Muscle layer of duodenum (tissue), 2 donors: ENCODE data around the gene TCFL5.
A peak's percentile ranks its signal among the peaks of the same experiment; 100 is the strongest.
"Not testable (repeated sequence)": the region's sequence is repeated elsewhere in the genome, so short reads cannot be mapped to it uniquely, and the experiment has no call there.

Experiments used
- H3K27ac ChIP-seq: one replicate; pipeline ENCODE4 v1.7.0; 2013; ENCODE audit warnings: mild to moderate bottlenecking, low read length
- H3K27me3 ChIP-seq: one replicate; pipeline ENCODE4 v1.7.0; 2013; ENCODE audit warnings: low read depth, mild to moderate bottlenecking, control low read depth, low read length
- H3K36me3 ChIP-seq, 2 donors: one replicate each; pipeline ENCODE4 v1.7.0; 2013; ENCODE audit warnings: low read length in 2 of 2, control low read depth in 1 of 2, mild to moderate bottlenecking in 1 of 2; ENCODE audit not compliant: insufficient read depth in 2 of 2, control insufficient read depth in 1 of 2
- H3K4me1 ChIP-seq, 2 donors: one replicate each; pipeline ENCODE4 v1.7.0; 2013; ENCODE audit warnings: low read length in 2 of 2, mild to moderate bottlenecking in 2 of 2, control low read depth in 1 of 2, moderate library complexity in 1 of 2; ENCODE audit not compliant: insufficient read depth in 2 of 2, control insufficient read depth in 1 of 2
- H3K4me3 ChIP-seq, 2 donors: one replicate each; pipeline ENCODE4 v1.7.0; 2013; ENCODE audit warnings: low read length in 2 of 2, low read depth in 1 of 2, mild to moderate bottlenecking in 1 of 2
- H3K9me3 ChIP-seq, 2 donors: one replicate each; pipeline ENCODE4 v1.7.0; 2013; ENCODE audit warnings: low read length in 2 of 2, control low read depth in 1 of 2, mild to moderate bottlenecking in 1 of 2; ENCODE audit not compliant: control insufficient read depth in 1 of 2
- donor health status: healthy.

TCFL5 gene

GRCh38 chr20:62860391-62860923 lies 1.2 kb downstream of the TCFL5 start:
- peaks cover 5% of the 10 kb centered on the region for H3K27me3 ChIP-seq
- peak overlapping the region in 1 of 2 donors; percentile 56 for H3K4me3 ChIP-seq
- H3K36me3 ChIP-seq: peaks cover 3 to 10% of the 10 kb centered on the region in 2 donors
- peaks cover 0 to 10% of the 10 kb centered on the region in 2 donors for H3K4me1 ChIP-seq
- no peak overlapping the region for H3K27ac ChIP-seq
- no peaks in the 10 kb centered on the region for H3K9me3 ChIP-seq

DNA sequence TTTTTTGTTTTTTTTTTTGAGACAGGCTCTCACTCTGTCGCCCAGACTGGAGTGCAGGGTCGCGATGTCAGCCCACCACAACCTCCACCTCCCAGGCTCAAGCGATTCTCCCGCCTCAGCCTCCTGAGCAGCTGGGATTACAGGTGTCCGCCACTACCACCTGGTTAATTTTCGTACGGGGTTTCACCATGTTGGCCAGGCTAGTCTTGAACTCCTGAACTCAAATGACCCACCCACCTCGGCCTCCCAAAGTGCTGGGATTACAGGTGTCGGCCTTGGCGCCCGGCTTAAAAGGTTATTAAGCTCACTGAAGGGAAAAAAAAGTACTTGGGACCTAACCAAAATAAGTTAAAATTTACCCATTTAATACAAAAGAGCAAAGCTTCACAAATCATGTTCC lies 1.9 kb downstream of the TCFL5 start:
- no peak overlapping the region for H3K4me3 ChIP-seq
- H3K27ac ChIP-seq: no peak overlapping the region
- no peaks in the 10 kb centered on the region for H3K9me3 ChIP-seq
- peaks cover 3 to 10% of the 10 kb centered on the region in 2 donors for H3K36me3 ChIP-seq
- peaks cover 5% of the 10 kb centered on the region for H3K27me3 ChIP-seq
- H3K4me1 ChIP-seq: peaks cover 0 to 10% of the 10 kb centered on the region in 2 donors

DNA sequence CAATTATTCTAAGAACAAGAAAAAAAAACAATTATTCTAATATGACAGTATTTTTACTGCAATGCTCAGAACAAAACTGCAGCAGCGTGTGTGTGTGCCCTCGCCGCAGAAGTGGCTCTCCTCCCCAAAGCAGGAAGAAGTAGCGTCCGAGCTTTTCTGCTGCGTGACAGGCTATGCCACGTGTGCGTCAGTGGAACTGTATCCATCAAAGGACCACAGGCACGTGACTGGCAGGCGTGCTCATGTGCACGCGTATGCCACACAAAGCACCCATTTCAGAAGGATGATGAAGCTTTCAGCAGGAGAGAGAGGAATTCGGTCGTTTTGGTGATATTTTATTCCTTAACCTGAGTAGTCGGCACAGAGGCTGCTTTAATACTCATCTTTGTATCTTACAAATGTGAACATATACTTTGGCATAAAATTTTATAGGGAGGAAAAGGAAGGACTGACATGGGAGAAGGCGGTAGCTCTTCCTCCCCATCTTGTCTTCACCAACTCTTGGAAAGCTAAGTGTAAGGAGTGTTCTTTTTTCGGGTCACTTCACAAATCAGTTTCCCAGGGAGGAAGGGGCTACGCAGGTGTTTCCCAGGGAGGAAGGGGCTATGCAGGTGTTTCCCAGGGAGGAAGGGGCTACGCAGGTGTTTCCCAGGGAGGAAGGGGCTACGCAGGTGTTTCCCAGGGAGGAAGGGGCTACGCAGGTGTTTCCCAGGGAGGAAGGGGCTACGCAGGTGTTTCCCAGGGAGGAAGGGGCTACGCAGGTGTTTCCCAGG lies 3.4 kb downstream of the TCFL5 start:
- Histone ChIP-seq H3K9me3 (no peaks in the 10 kb centered on the region), H3K27me3 (peaks cover 5% of the 10 kb centered on the region), H3K27ac (no peak overlapping the region), H3K4me3 (no peak overlapping the region), H3K36me3 (peaks cover 11 to 15% of the 10 kb centered on the region in 2 donors), H3K4me1 (peaks cover 0 to 10% of the 10 kb centered on the region in 2 donors)

- Histone ChIP-seq H3K4me1 (peaks cover 0 to 7% of the 10 kb centered on the region in 2 donors), H3K9me3 (no peaks in the 10 kb centered on the region), H3K4me3 (no peak overlapping the region), H3K27ac (no peak overlapping the region), H3K36me3 (peaks cover 11 to 23% of the 10 kb centered on the region in 2 donors), H3K27me3 (peaks cover 5% of the 10 kb centered on the region)
Observed at GRCh38 chr20:62856931-62857619, 4.5 kb downstream of the TCFL5 start.

GRCh38 chr20:62855120-62855519 lies 6.5 kb downstream of the TCFL5 start:
- Histone ChIP-seq H3K27ac (no peak overlapping the region), H3K27me3 (peaks cover under 1% of the 10 kb centered on the region), H3K9me3 (no peaks in the 10 kb centered on the region), H3K36me3 (peaks cover 11 to 29% of the 10 kb centered on the region in 2 donors), H3K4me1 (peaks cover 0 to 1% of the 10 kb centered on the region in 2 donors), H3K4me3 (no peak overlapping the region)

GRCh38 chr20:62854121-62854520 lies 7.5 kb downstream of the TCFL5 start:
- no peak overlapping the region for H3K4me3 ChIP-seq
- no peak overlapping the region for H3K27ac ChIP-seq
- H3K4me1 ChIP-seq: no peaks in the 10 kb centered on the region
- H3K27me3 ChIP-seq: no peaks in the 10 kb centered on the region
- no peaks in the 10 kb centered on the region for H3K9me3 ChIP-seq
- H3K36me3 ChIP-seq: peaks cover 11 to 29% of the 10 kb centered on the region in 2 donors

- H3K36me3 ChIP-seq: peaks cover 11 to 29% of the 10 kb centered on the region in 2 donors
- H3K4me1 ChIP-seq: not testable (repeated sequence)
Observed at GRCh38 chr20:62853304-62853703, 8.3 kb downstream of the TCFL5 start.

GRCh38 chr20:62852841-62853240 lies 8.8 kb downstream of the TCFL5 start:
- Histone ChIP-seq H3K27me3 (no peaks in the 10 kb centered on the region), H3K9me3 (no peaks in the 10 kb centered on the region), H3K4me1 (no peaks in the 10 kb centered on the region), H3K27ac (no peak overlapping the region), H3K4me3 (no peak overlapping the region), H3K36me3 (peaks cover 11 to 29% of the 10 kb centered on the region in 2 donors)

More at GRCh38 chr20:62853304-62853703, 8.3 kb downstream of the TCFL5 start:
- H3K27me3 ChIP-seq, H3K4me3 ChIP-seq, H3K9me3 ChIP-seq, H3K27ac ChIP-seq: not testable (repeated sequence)

DNA sequence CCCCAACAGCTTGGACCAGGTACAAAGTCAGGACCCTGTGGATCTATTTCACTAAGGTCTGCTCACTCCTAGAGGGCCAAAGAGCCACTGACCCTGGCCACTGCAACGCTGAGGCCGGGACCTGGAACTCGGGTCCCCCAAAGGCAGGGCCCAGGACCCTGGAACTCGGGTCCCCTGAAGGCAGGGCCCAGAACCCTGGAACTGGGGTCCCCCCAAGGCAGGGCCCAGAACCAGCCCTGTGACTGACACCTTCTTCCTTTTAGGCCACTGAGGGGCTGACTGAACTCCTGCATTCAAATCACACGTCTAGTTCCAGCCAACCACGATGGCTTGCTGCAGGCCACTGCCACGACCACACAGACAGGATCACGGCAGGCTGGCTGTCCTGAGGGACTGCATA lies 9.4 kb downstream of the TCFL5 start:
- H3K4me3 ChIP-seq: no peak overlapping the region
- no peaks in the 10 kb centered on the region for H3K4me1 ChIP-seq
- peaks cover 11 to 24% of the 10 kb centered on the region in 2 donors for H3K36me3 ChIP-seq
- H3K27ac ChIP-seq: no peak overlapping the region
- H3K9me3 ChIP-seq: no peaks in the 10 kb centered on the region
- H3K27me3 ChIP-seq: no peaks in the 10 kb centered on the region

DNA sequence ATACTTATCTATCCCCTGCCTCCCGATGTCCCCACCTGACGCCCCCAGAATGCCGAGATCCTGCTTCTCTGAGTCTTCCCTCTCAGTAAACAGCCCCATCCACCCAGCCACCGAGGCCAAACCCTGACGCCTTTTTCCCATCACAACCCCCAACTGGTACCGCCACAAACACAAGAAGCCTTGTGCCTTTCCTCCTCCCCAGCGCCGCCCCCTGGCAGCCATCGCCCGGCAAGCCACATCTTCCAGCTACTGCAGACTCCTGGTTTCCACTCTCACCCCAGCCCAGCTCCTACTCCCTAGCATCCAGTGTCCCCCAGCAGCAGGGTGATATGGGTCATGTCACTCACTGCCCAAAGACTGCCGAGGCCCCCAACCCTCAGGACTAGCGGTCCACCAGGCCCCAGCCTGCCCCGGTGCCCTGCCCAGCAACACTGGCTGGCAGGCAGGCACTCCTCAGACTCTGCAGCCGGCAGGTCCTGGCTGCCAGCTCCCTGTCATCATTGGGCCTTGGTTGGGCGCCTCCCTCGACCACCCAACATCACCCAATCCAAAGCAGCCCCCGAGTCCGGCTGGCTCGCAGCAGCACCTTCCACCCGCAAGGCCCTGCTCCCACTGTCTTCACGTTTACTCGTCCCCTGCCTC lies 11.2 kb downstream of the TCFL5 start:
- Histone ChIP-seq H3K27me3 (no peaks in the 10 kb centered on the region), H3K4me3 (no peak overlapping the region), H3K9me3 (no peaks in the 10 kb centered on the region), H3K27ac (no peak overlapping the region), H3K36me3 (peaks cover 8 to 19% of the 10 kb centered on the region in 2 donors), H3K4me1 (no peaks in the 10 kb centered on the region)

- Histone ChIP-seq H3K9me3 (no peaks in the 10 kb centered on the region), H3K27ac (no peak overlapping the region), H3K27me3 (no peaks in the 10 kb centered on the region), H3K36me3 (peaks cover 8 to 19% of the 10 kb centered on the region in 2 donors), H3K4me3 (no peak overlapping the region), H3K4me1 (no peaks in the 10 kb centered on the region)
Observed at GRCh38 chr20:62849431-62849830, 12.2 kb downstream of the TCFL5 start.
